ENCODE measurements around the gene IQSEC3.

The IQSEC3 gene

GRCh38 chr12:101969-102878 lies 35.7 kb downstream of the IQSEC3 start:
- no peak for TF ChIP-seq CTCF (IDR thresholded peaks at IDR 0.05; ENCODE audit: low read length, missing control alignments)
- H3K4me3 ChIP-seq (replicated peaks; ENCODE audit: low read depth, low read length) = no peak overlapping the region
- DNase-seq (ENCODE audit: low read depth) = no peak

- TF ChIP-seq CTCF (IDR thresholded peaks at IDR 0.05; ENCODE audit: low read length, missing control alignments) = no peak
- DNase-seq (ENCODE audit: low read depth) = no peak
- no peak overlapping the region for H3K4me3 ChIP-seq (replicated peaks; ENCODE audit: low read depth, low read length)
Measured at GRCh38 chr12:102879-103168, 36.3 kb downstream of the IQSEC3 start.

- no peak for DNase-seq (ENCODE audit: low read depth)
- H3K4me3 ChIP-seq (replicated peaks; ENCODE audit: low read depth, low read length) = no peak overlapping the region
- no peak for TF ChIP-seq CTCF (IDR thresholded peaks at IDR 0.05; ENCODE audit: low read length, missing control alignments)
Measured at GRCh38 chr12:103169-103981, 36.8 kb downstream of the IQSEC3 start.

- no peak overlapping the region for H3K4me3 ChIP-seq (replicated peaks; ENCODE audit: low read depth, low read length)
- no peak for DNase-seq (ENCODE audit: low read depth)
- TF ChIP-seq CTCF (IDR thresholded peaks at IDR 0.05; ENCODE audit: low read length, missing control alignments) = no peak
Measured at GRCh38 chr12:104551-105081, 38.0 kb downstream of the IQSEC3 start.

GRCh38 chr12:105696-106095 lies 39.1 kb downstream of the IQSEC3 start:
- DNase-seq (ENCODE audit: low read depth) = no peak
- TF ChIP-seq CTCF (IDR thresholded peaks at IDR 0.05; ENCODE audit: low read length, missing control alignments) = no peak
- no peak overlapping the region for H3K4me3 ChIP-seq (replicated peaks; ENCODE audit: low read depth, low read length)

- no peak overlapping the region for H3K4me3 ChIP-seq (replicated peaks; ENCODE audit: low read depth, low read length)
- no peak for DNase-seq (ENCODE audit: low read depth)
- TF ChIP-seq CTCF (IDR thresholded peaks at IDR 0.05; ENCODE audit: low read length, missing control alignments) = no peak
Measured at GRCh38 chr12:106118-106591, 39.6 kb downstream of the IQSEC3 start.
